Tibial nerve (tissue), 4 donors: Measurements from ENCODE around the gene FBXO8.

Source experiments
- EP300 ChIP-seq, 2 donors: sonication (generic); formaldehyde crosslinking; IDR thresholded peaks; one replicate each; pipeline ENCODE4 v1.6.1; 2017; ENCODE audit warnings: antibody characterized with exemption in 2 of 2, mild to moderate bottlenecking in 1 of 2
- POLR2A ChIP-seq, 2 donors: fragments of 450-650 bp; IDR thresholded peaks; one replicate each; pipeline ENCODE4 v1.6.1; 2017; ENCODE audit warnings: antibody characterized with exemption in 2 of 2, mild to moderate bottlenecking in 2 of 2, moderate library complexity in 2 of 2
- TF ChIP-seq, protein P1 (sequence below), 5 experiments: fragments of 200-600 bp in 3 of 5; fragments of 450-650 bp in 2 of 5; sonication (generic) in 3 of 5; IDR thresholded peaks; one replicate each; pipeline ENCODE4 v1.5.1; 2016 to 2019; ENCODE audit warnings: antibody characterized with exemption in 5 of 5, mild to moderate bottlenecking in 3 of 5, moderate library complexity in 2 of 5

DNA sequence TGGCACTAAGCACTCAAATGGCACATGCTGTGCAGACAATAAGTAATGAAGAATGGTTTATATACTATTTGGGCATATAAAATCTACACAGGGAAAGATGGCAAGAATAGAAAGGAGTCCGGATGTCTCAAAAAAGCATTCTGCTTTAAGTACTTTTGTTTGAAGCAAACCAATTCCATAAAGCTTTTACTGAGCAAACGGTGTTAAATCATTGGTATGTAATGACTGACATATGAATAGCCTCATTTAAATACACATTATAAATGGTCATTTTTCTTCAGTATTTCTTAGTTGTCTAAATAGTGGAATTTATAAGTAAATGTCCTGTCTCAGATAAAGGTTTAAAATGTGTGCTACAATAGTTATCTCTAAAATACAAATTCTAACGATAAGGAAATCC, 6.0 kb downstream of the FBXO8 start:
- no peak for TF ChIP-seq POLR2A (IDR thresholded peaks at IDR 0.05)
- TF ChIP-seq EP300 (IDR thresholded peaks at IDR 0.05): no peak
- TF ChIP-seq, protein P1, sequence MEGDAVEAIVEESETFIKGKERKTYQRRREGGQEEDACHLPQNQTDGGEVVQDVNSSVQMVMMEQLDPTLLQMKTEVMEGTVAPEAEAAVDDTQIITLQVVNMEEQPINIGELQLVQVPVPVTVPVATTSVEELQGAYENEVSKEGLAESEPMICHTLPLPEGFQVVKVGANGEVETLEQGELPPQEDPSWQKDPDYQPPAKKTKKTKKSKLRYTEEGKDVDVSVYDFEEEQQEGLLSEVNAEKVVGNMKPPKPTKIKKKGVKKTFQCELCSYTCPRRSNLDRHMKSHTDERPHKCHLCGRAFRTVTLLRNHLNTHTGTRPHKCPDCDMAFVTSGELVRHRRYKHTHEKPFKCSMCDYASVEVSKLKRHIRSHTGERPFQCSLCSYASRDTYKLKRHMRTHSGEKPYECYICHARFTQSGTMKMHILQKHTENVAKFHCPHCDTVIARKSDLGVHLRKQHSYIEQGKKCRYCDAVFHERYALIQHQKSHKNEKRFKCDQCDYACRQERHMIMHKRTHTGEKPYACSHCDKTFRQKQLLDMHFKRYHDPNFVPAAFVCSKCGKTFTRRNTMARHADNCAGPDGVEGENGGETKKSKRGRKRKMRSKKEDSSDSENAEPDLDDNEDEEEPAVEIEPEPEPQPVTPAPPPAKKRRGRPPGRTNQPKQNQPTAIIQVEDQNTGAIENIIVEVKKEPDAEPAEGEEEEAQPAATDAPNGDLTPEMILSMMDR (IDR thresholded peaks at IDR 0.05): no peak
